ENCODE results near the gene MED14. TPM values are rescaled to one million over a fixed set of nuclear protein-coding genes. Genes with fewer than 3 reads are reported as not detected.

The MED14 gene
- total RNA-seq, 1 experiment from 2014 or later = 39.9 TPM

DNA sequence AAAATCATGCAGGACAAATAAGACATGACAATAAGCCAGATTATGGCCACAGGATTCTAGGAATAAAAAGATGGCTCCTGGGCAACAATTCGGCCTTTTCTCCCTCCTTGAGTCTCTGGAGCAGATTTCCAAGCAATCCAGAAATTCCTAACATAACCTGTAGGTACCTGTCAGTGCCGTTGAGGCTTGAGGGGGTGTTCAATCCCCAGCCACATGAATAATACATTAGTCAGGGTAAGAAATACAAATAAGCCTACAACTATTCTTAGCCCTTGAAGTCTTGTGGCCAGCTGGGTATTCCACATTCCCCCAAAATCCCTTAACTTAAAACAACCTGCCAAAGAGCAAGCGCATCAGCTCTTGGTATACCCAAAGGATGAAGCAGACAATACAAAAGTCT is 97.7 kb downstream of the MED14 start:
- ChIA-PET CTCF (no interaction called here), POLR2A (ENCODE audit: unreplicated experiment) (no interaction called here)
- Histone ChIP-seq H3K27me3 (ENCODE audit: insufficient read depth, low read depth) (no peaks in the 10 kb centered on the region), H3K4me3 (no peak overlapping the region), H3F3A (ENCODE audit: insufficient read depth, low read depth) (no peaks in the 10 kb centered on the region), H3K4me1 (replicated peaks; ENCODE audit: insufficient read depth) (no peaks in the 10 kb centered on the region), H3K27ac (no peak overlapping the region), H3K9me3 (ENCODE audit: insufficient read depth, low read depth) (no peaks in the 10 kb centered on the region), H3K4me2 (no peak overlapping the region), H3K9me2 (ENCODE audit: insufficient read depth) (no peaks in the 10 kb centered on the region), H4K20me1 (ENCODE audit: insufficient read depth) (no peaks in the 10 kb centered on the region), H3K36me3 (ENCODE audit: low read depth) (no peaks in the 10 kb centered on the region), H2AFZ (no peak overlapping the region), H3K79me2 (ENCODE audit: low read depth) (no peaks in the 10 kb centered on the region)
- no peak for DNase-seq
- no TSS peak for BruUV-seq (replicated peaks)
- TF ChIP-seq EZH2 (IDR thresholded peaks at IDR 0.05; ENCODE audit: low read depth) = no peak
- TF ChIP-seq, protein P1, sequence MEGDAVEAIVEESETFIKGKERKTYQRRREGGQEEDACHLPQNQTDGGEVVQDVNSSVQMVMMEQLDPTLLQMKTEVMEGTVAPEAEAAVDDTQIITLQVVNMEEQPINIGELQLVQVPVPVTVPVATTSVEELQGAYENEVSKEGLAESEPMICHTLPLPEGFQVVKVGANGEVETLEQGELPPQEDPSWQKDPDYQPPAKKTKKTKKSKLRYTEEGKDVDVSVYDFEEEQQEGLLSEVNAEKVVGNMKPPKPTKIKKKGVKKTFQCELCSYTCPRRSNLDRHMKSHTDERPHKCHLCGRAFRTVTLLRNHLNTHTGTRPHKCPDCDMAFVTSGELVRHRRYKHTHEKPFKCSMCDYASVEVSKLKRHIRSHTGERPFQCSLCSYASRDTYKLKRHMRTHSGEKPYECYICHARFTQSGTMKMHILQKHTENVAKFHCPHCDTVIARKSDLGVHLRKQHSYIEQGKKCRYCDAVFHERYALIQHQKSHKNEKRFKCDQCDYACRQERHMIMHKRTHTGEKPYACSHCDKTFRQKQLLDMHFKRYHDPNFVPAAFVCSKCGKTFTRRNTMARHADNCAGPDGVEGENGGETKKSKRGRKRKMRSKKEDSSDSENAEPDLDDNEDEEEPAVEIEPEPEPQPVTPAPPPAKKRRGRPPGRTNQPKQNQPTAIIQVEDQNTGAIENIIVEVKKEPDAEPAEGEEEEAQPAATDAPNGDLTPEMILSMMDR (conservative IDR thresholded peaks at IDR 0.05) = no peak
- intact Hi-C loops (cut with micrococcal nuclease; ENCODE audit: unreplicated experiment) = no loop called here

DNA sequence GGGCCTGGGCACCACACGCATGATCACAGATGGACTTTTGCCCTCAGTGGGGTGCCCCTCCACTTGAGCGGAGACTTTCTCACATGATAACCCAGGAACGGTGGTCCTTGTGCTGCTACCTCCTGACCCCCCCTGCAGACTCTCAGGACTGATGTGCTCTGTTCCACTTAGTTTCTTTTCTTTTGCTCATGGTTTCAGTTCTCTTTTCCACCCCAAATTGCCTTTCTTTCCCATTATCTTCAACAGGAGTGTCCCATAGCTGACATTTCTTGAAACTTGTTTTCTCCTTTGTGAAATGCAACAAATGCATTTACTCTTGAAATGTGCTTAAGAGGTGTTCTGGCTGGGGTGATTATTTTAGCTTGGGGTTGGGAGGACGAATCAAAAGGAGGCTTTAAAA is 103.1 kb downstream of the MED14 start:
- Histone ChIP-seq H3K4me3 (no peak overlapping the region), H3K9me3 (ENCODE audit: insufficient read depth, low read depth) (no peaks in the 10 kb centered on the region), H3F3A (ENCODE audit: insufficient read depth, low read depth) (no peaks in the 10 kb centered on the region), H3K27me3 (ENCODE audit: insufficient read depth, low read depth) (no peaks in the 10 kb centered on the region), H4K20me1 (ENCODE audit: insufficient read depth) (no peaks in the 10 kb centered on the region), H2AFZ (no peak overlapping the region), H3K79me2 (ENCODE audit: low read depth) (no peaks in the 10 kb centered on the region), H3K4me2 (no peak overlapping the region), H3K36me3 (ENCODE audit: low read depth) (no peaks in the 10 kb centered on the region), H3K4me1 (replicated peaks; ENCODE audit: insufficient read depth) (no peaks in the 10 kb centered on the region), H3K27ac (no peak overlapping the region), H3K9me2 (ENCODE audit: insufficient read depth) (no peaks in the 10 kb centered on the region)
- POLR2A ChIA-PET (ENCODE audit: unreplicated experiment) = no interaction called here
- DNase-seq = no peak
- no TSS peak for BruUV-seq (replicated peaks)
- intact Hi-C loops (cut with micrococcal nuclease; ENCODE audit: unreplicated experiment) = no loop called here
- no peak for TF ChIP-seq EZH2 (IDR thresholded peaks at IDR 0.05; ENCODE audit: low read depth)
- TF ChIP-seq, protein P1 (conservative IDR thresholded peaks at IDR 0.05) = no peak
- CTCF ChIA-PET = no interaction called here

- no peaks in the 10 kb centered on the region for H3K9me2 ChIP-seq (ENCODE audit: insufficient read depth)
Observed at GRCh38 chrX:40628506-40628905, 106.8 kb downstream of the MED14 start.

More at GRCh38 chrX:40628506-40628905, 106.8 kb downstream of the MED14 start:
- Histone ChIP-seq H3K79me2 (ENCODE audit: low read depth) (no peaks in the 10 kb centered on the region), H3K27ac (no peak overlapping the region), H3K4me1 (replicated peaks; ENCODE audit: insufficient read depth) (no peaks in the 10 kb centered on the region), H2AFZ (no peak overlapping the region), H3K27me3 (ENCODE audit: insufficient read depth, low read depth) (no peaks in the 10 kb centered on the region), H3F3A (ENCODE audit: insufficient read depth, low read depth) (no peaks in the 10 kb centered on the region), H3K4me3 (no peak overlapping the region), H4K20me1 (ENCODE audit: insufficient read depth) (no peaks in the 10 kb centered on the region), H3K36me3 (ENCODE audit: low read depth) (no peaks in the 10 kb centered on the region), H3K9me3 (ENCODE audit: insufficient read depth, low read depth) (no peaks in the 10 kb centered on the region), H3K4me2 (no peak overlapping the region)
- no peak for DNase-seq
- CTCF ChIA-PET = no interaction called here
- no peak for TF ChIP-seq EZH2 (IDR thresholded peaks at IDR 0.05; ENCODE audit: low read depth)
- TF ChIP-seq, protein P1 (conservative IDR thresholded peaks at IDR 0.05) = no peak
- intact Hi-C loops (cut with micrococcal nuclease; ENCODE audit: unreplicated experiment) = no loop called here
- POLR2A ChIA-PET (ENCODE audit: unreplicated experiment) = no interaction called here
- no TSS peak for BruUV-seq (replicated peaks)
